ENCODE measurements around the gene ADGRD2. TPM values are rescaled to one million over a fixed set of nuclear protein-coding genes. Genes with fewer than 3 reads are reported as not detected.

ADGRD2 gene
- total RNA-seq, 1 experiment from 2014 or later, result 1.5 TPM

DNA sequence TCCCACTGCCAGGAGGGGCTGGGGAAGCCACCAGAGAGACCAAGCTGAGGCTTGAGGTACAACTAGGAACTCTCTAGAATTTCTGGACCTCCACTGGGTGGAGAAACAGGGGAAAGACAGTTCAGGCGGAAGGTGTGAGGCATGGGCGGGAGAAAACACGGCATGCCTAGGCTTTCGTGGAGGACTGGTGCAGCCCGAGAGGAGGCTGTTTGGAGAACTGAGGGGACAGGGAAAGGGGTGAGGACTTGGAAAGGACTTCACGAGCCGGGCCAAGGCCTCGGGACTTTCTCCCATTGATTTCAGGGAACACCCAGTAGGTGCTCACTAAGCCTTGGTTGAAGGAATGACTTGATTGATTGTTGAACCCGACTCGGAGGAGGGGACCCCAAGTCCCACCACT is 9.5 kb upstream of the ADGRD2 start:
- Histone ChIP-seq H3K23ac (ENCODE audit: insufficient read length, low read depth, low read length) (no peak overlapping the region), H2BK15ac (ENCODE audit: low read depth, low read length) (no peak overlapping the region), H3K27ac (ENCODE audit: insufficient read length, low read depth, low read length) (no peak overlapping the region), H3K4me1 (ENCODE audit: insufficient read depth, low read length) (no peaks in the 10 kb centered on the region), H3K23me2 (ENCODE audit: insufficient read length, low read depth, low read length, poor library complexity, severe bottlenecking) (no peaks in the 10 kb centered on the region), H3K27me3 (ENCODE audit: insufficient read depth, low read length) (no peaks in the 10 kb centered on the region), H3K4me2 (ENCODE audit: insufficient read depth, insufficient read length, low read length) (no peak overlapping the region), H2BK120ac (ENCODE audit: low read depth, low read length, poor library complexity, severe bottlenecking) (no peak overlapping the region), H4K20me1 (ENCODE audit: control insufficient read depth, insufficient read depth, insufficient read length) (no peaks in the 10 kb centered on the region), H3K56ac (ENCODE audit: insufficient read length, low read depth, low read length) (no peak overlapping the region), H2BK20ac (ENCODE audit: low read depth, low read length, poor library complexity, severe bottlenecking) (no peak overlapping the region), H3K9me3 (ENCODE audit: control insufficient read depth, low read depth, low read length) (no peaks in the 10 kb centered on the region), H3K4ac (ENCODE audit: low read depth, low read length) (no peak overlapping the region), H3K14ac (ENCODE audit: insufficient read depth, low read length) (no peak overlapping the region), H3T11ph (ENCODE audit: low read length) (no peak overlapping the region), H4K5ac (ENCODE audit: insufficient read length, low read depth, low read length) (no peak overlapping the region), H2BK12ac (ENCODE audit: insufficient read length, low read depth, low read length) (no peak overlapping the region), H3K79me1 (ENCODE audit: insufficient read depth, low read depth, low read length, poor library complexity, severe bottlenecking) (no peaks in the 10 kb centered on the region), H3K9ac (ENCODE audit: extremely low read depth, insufficient read length, low read length) (no peak overlapping the region), H4K8ac (replicated peaks; ENCODE audit: insufficient read length, low read depth, low read length) (no peak overlapping the region), H3K18ac (ENCODE audit: insufficient read length, low read depth, low read length) (no peak overlapping the region), H4K91ac (ENCODE audit: insufficient read length, low read depth, low read length) (no peak overlapping the region), H3K79me2 (ENCODE audit: insufficient read depth, low read length) (no peaks in the 10 kb centered on the region), H2AK5ac (ENCODE audit: insufficient read length, low read length) (no peak overlapping the region), H2AFZ (ENCODE audit: low read length) (no peak overlapping the region), H2BK5ac (ENCODE audit: insufficient read length, low read length) (no peak overlapping the region)
- no peaks in the 10 kb centered on the region for H3K36me3 Mint-ChIP-seq (ENCODE audit: insufficient read depth in 1 of 3, low read depth in 3 of 3)
- peaks cover 29% of the 10 kb centered on the region for H3K27me3 Mint-ChIP-seq (ENCODE audit: low read depth)
- peaks cover 0 to 2% of the 10 kb centered on the region in 2 experiments; a peak in 2 of 5 replicates for H3K9me3 Mint-ChIP-seq
- H3K4me1 Mint-ChIP-seq, result no peaks in the 10 kb centered on the region
- TF ChIP-seq, protein P1, sequence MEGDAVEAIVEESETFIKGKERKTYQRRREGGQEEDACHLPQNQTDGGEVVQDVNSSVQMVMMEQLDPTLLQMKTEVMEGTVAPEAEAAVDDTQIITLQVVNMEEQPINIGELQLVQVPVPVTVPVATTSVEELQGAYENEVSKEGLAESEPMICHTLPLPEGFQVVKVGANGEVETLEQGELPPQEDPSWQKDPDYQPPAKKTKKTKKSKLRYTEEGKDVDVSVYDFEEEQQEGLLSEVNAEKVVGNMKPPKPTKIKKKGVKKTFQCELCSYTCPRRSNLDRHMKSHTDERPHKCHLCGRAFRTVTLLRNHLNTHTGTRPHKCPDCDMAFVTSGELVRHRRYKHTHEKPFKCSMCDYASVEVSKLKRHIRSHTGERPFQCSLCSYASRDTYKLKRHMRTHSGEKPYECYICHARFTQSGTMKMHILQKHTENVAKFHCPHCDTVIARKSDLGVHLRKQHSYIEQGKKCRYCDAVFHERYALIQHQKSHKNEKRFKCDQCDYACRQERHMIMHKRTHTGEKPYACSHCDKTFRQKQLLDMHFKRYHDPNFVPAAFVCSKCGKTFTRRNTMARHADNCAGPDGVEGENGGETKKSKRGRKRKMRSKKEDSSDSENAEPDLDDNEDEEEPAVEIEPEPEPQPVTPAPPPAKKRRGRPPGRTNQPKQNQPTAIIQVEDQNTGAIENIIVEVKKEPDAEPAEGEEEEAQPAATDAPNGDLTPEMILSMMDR (conservative IDR thresholded peaks at IDR 0.05), result no peak
- WGBS (ENCODE audit: extremely low coverage, insufficient read length, low lambda C conversion rate), result no CpG with 5 or more reads among the region's 10 CpGs
- no peak overlapping the region for H3K4me3 Mint-ChIP-seq
- no peak for DNase-seq
- no peak overlapping the region for H3K27ac Mint-ChIP-seq

All from H9 (cell line).